Trophoblast cell (in vitro differentiated cells and primary cell): ENCODE results near the gene BRSK2.

Experiments
- DNase-seq, 2 donors: peaks; one replicate each; pipeline ENCODE4 v3.0.0-alpha.2; 2016
- H2AFZ ChIP-seq: 2 replicates; pipeline ENCODE4 v1.6.1; 2013; ENCODE audit warnings: low read length, moderate library complexity, mild to moderate bottlenecking; ENCODE audit not compliant: insufficient read depth, poor library complexity
- H2AK5ac ChIP-seq: 2 replicates; pipeline ENCODE4 v1.6.1; 2013; ENCODE audit warnings: mild to moderate bottlenecking, low read length
- H2BK120ac ChIP-seq: 2 replicates; pipeline ENCODE4 v1.6.1; 2013; ENCODE audit warnings: low read length, mild to moderate bottlenecking, moderate library complexity; ENCODE audit not compliant: insufficient read depth, poor library complexity
- H2BK12ac ChIP-seq: 2 replicates; pipeline ENCODE4 v1.6.1; 2013; ENCODE audit warnings: mild to moderate bottlenecking, low read length, moderate library complexity
- H2BK5ac ChIP-seq: 2 replicates; pipeline ENCODE4 v1.6.1; 2013; ENCODE audit warnings: low read length, low read depth, moderate library complexity, mild to moderate bottlenecking; ENCODE audit not compliant: poor library complexity
- H3K14ac ChIP-seq: 2 replicates; pipeline ENCODE4 v1.6.1; 2013; ENCODE audit warnings: mild to moderate bottlenecking, low read length
- H3K18ac ChIP-seq: 2 replicates; pipeline ENCODE4 v1.6.1; 2013; ENCODE audit warnings: mild to moderate bottlenecking, low read length
- H3K23ac ChIP-seq: 2 replicates; pipeline ENCODE4 v1.6.1; 2013; ENCODE audit warnings: low read length
- H3K27ac ChIP-seq: 2 replicates; pipeline ENCODE4 v1.5.1; 2013; ENCODE audit warnings: low read depth, mild to moderate bottlenecking, inconsistent platforms, low read length, moderate library complexity
- H3K27me3 ChIP-seq: 2 replicates; pipeline ENCODE4 v1.6.1; 2013; ENCODE audit warnings: inconsistent platforms, mild to moderate bottlenecking, low read length, moderate library complexity; ENCODE audit not compliant: insufficient read depth
- H3K36me3 ChIP-seq, 2 experiments: 1 replicate in 1 of 2; 2 replicates in 1 of 2; pipeline ENCODE4 v1.6.1; 2013; ENCODE audit warnings: low read length in 2 of 2, mild to moderate bottlenecking in 2 of 2, moderate library complexity in 1 of 2; ENCODE audit not compliant: insufficient read depth in 2 of 2, control insufficient read depth in 1 of 2
- H3K4ac ChIP-seq: 2 replicates; pipeline ENCODE4 v1.6.1; 2013; ENCODE audit warnings: low read depth, mild to moderate bottlenecking, low read length, moderate library complexity
- H3K4me1 ChIP-seq, 2 experiments: 1 replicate in 1 of 2; 2 replicates in 1 of 2; pipeline ENCODE4 v1.6.1; 2013; ENCODE audit warnings: low read length in 2 of 2, mild to moderate bottlenecking in 2 of 2, moderate library complexity in 1 of 2; ENCODE audit not compliant: insufficient read depth in 2 of 2, control insufficient read depth in 1 of 2
- H3K4me2 ChIP-seq: 2 replicates; pipeline ENCODE4 v1.6.1; 2013; ENCODE audit warnings: inconsistent platforms, mild to moderate bottlenecking, low read length, moderate library complexity
- H3K4me3 ChIP-seq: 2 replicates; pipeline ENCODE4 v1.5.1; 2013; ENCODE audit warnings: mild to moderate bottlenecking, low read depth, low read length, inconsistent platforms
- H3K79me1 ChIP-seq: one replicate; pipeline ENCODE4 v1.6.1; 2013; ENCODE audit warnings: low read length
- H3K79me2 ChIP-seq: 2 replicates; pipeline ENCODE4 v1.6.1; 2013; ENCODE audit warnings: low read length, mild to moderate bottlenecking; ENCODE audit not compliant: control insufficient read depth, insufficient read depth, poor library complexity
- H3K9ac ChIP-seq: 2 replicates; pipeline ENCODE4 v1.6.1; 2013; ENCODE audit warnings: mild to moderate bottlenecking, low read length
- H3K9me3 ChIP-seq: 2 replicates; pipeline ENCODE4 v1.6.1; 2013; ENCODE audit warnings: low read depth, mild to moderate bottlenecking, control low read depth, inconsistent platforms, low read length; ENCODE audit not compliant: insufficient read depth
- H4K12ac ChIP-seq: 2 replicates; pipeline ENCODE4 v1.6.1; 2013; ENCODE audit warnings: low read depth, mild to moderate bottlenecking, low read length, moderate library complexity
- H4K8ac ChIP-seq: 2 replicates; pipeline ENCODE4 v1.6.1; 2013; ENCODE audit warnings: low read depth, mild to moderate bottlenecking, low read length, moderate library complexity
- H4K91ac ChIP-seq: one replicate; pipeline ENCODE4 v1.6.1; 2013; ENCODE audit warnings: low read depth, mild to moderate bottlenecking, low read length, moderate library complexity
- WGBS: extraction: QIAGEN DNeasy Blood & Tissue Kit; methylation state at CpG from one replicate; pipeline ENCODE4 v1.1.7; 2013; ENCODE audit warnings: missing lambda C conversion rate; ENCODE audit not compliant: insufficient read length, insufficient coverage; ENCODE audit errors: extremely low coverage; 5-methylcytosine and 5-hydroxymethylcytosine counted together

Gene BRSK2

DNA sequence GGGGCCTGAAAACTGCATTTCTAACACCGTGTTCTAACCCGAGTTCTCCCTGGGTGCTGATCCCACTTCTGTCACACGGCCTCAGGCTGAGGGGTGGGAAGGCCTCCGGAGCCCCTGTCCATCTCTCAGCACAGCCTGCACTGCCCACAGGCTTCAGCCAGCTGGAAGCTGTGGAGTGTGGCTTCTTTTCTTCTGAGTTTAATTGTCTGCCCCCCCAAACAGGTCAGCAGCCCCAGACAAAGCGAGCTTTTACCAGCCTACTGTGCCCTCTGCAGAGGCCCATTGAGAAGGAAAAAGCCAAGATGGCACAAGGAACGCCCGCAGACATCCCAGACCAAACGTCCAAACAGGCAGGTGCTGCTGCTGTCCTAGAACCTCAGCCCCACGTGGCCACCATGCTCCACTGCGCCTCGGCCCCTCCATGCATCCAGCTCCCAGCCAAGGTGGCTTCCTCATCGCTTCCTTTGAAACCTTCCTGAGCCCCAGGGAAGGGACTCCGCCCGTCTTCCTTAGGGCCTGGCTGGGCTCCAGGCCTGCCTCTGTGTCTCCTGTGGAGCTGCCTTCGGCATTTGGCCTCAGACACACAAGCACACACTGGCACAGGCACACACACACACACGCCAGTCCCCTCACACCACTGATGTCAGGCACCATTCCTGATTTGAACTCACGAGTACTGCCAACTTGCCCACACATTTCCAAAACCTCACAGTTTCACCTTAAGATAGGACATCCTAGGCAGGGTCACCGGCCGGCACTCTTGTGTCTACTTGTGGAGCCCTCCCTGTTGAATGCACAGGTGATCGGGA lies 95.2 kb downstream of the BRSK2 start:
- Histone ChIP-seq H3K4me2 (no peak overlapping the region), H2BK5ac (no peak overlapping the region), H4K8ac (no peak overlapping the region), H2AFZ (no peak overlapping the region), H3K14ac (no peak overlapping the region), H4K12ac (no peak overlapping the region), H3K18ac (no peak overlapping the region), H3K9ac (no peak overlapping the region), H3K4ac (no peak overlapping the region), H3K79me2 (no peaks in the 10 kb centered on the region), H3K79me1 (no peaks in the 10 kb centered on the region), H2BK12ac (no peak overlapping the region), H2AK5ac (no peak overlapping the region), H3K4me1 (no peaks in the 10 kb centered on the region), H4K91ac (no peak overlapping the region), H3K9me3 (no peaks in the 10 kb centered on the region), H3K36me3 (peaks cover 4 to 6% of the 10 kb centered on the region in 2 experiments), H3K23ac (no peak overlapping the region), H3K27ac (no peak overlapping the region), H3K27me3 (no peaks in the 10 kb centered on the region), H3K4me3 (no peak overlapping the region), H2BK120ac (no peak overlapping the region)
- no peak for DNase-seq
- no CpG with 5 or more reads among the region's 20 CpGs for WGBS

DNA sequence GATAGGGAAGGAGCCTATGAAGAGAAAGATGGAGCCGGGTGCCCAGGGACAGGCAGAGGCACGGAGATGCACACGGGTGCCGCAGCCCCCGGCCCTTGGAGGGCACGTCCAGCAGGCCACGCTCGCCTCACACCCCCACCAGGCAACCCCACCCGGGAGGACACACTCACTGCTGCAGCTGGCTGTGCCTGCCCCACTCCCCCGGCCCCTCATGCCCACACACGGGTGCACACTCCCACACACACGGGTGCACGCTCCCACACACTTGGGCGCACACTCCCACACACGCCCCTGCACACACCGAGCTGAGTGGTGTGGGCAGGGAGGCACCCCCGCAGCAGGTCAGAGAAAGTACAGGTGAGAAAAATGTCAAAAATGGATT lies 95.8 kb downstream of the BRSK2 start:
- H3K79me2 ChIP-seq = no peaks in the 10 kb centered on the region
- WGBS = no CpG with 5 or more reads among the region's 17 CpGs

DNA sequence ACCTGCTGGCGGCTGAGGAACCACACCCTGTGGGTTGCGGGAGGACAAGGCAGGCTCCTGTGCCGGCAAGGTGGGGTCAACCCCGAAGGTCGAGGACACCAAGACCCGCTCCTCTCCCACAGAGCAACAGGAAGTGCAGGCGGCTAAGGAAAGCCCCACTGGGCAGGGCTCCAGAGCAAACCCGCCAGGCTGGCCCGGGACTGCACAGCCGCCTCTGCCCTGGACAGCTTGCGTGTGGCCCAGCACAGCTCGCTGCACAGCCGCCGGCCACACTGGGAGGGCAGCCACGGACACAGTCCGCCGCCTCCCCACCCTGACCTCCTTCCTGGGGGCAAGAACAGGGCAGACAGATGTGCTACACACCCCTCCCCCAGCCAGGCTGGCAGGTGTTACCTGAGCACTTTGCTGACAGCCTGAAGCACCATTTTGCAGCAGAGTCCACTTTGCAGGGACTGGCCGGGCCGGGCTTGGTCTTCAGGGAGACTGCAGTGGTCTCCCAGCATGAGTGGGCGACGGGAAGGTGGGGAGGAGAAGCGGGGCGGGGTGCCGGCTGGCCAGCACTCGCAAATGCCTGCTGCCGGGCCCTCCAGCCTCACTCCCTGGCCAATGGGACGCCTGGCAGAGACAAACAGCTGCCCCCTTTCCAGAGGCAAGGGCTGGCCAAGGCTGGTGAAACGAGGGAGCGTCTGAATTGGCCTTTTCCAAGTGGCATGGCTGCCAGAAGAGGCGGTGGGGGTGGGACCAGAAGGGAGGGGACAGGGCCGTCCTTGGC lies 96.5 kb downstream of the BRSK2 start, which contains the start of gene MOB2:
MOB2 (minus strand) TSS at position 726 of the 772 bp plus-strand sequence; CDS start at position 503, 223 bp downstream.
- Histone ChIP-seq H4K8ac (no peak within 1 kb of the TSS), H2BK5ac (no peak within 1 kb of the TSS), H3K14ac (no peak within 1 kb of the TSS), H3K36me3 (no peaks in the 10 kb centered on the region), H3K4me2 (no peak within 1 kb of the TSS), H3K27ac (no peak within 1 kb of the TSS), H3K79me1 (no peaks in the 10 kb centered on the region), H3K27me3 (no peaks in the 10 kb centered on the region), H3K23ac (no peak within 1 kb of the TSS), H2AK5ac (no peak within 1 kb of the TSS), H3K4me3 (peak within 1 kb of the TSS; percentile 6), H3K4me1 (no peaks in the 10 kb centered on the region), H3K79me2 (no peaks in the 10 kb centered on the region), H2BK120ac (no peak within 1 kb of the TSS), H4K12ac (no peak within 1 kb of the TSS), H2BK12ac (no peak within 1 kb of the TSS), H3K9ac (no peak within 1 kb of the TSS), H2AFZ (no peak within 1 kb of the TSS), H3K4ac (no peak within 1 kb of the TSS), H3K18ac (no peak within 1 kb of the TSS), H4K91ac (no peak within 1 kb of the TSS), H3K9me3 (peaks cover 2% of the 10 kb centered on the region)
- no CpG with 5 or more reads among the region's 31 CpGs for WGBS
- DNase-seq = no peak

More for the DNA sequence above, 95.8 kb downstream of the BRSK2 start:
- Histone ChIP-seq H3K9ac (no peak overlapping the region), H2AFZ (no peak overlapping the region), H3K23ac (no peak overlapping the region), H3K18ac (no peak overlapping the region), H3K4me1 (no peaks in the 10 kb centered on the region), H2AK5ac (no peak overlapping the region), H3K4me3 (peak overlapping the region; percentile 6), H3K79me1 (no peaks in the 10 kb centered on the region), H3K27me3 (no peaks in the 10 kb centered on the region), H2BK120ac (no peak overlapping the region), H4K91ac (no peak overlapping the region), H3K4me2 (no peak overlapping the region), H3K36me3 (peaks cover 0 to under 1% of the 10 kb centered on the region in 2 experiments), H2BK5ac (no peak overlapping the region), H4K8ac (no peak overlapping the region), H2BK12ac (no peak overlapping the region), H3K14ac (no peak overlapping the region), H4K12ac (no peak overlapping the region), H3K9me3 (no peaks in the 10 kb centered on the region), H3K27ac (no peak overlapping the region), H3K4ac (no peak overlapping the region)
- DNase-seq = no peak

DNA sequence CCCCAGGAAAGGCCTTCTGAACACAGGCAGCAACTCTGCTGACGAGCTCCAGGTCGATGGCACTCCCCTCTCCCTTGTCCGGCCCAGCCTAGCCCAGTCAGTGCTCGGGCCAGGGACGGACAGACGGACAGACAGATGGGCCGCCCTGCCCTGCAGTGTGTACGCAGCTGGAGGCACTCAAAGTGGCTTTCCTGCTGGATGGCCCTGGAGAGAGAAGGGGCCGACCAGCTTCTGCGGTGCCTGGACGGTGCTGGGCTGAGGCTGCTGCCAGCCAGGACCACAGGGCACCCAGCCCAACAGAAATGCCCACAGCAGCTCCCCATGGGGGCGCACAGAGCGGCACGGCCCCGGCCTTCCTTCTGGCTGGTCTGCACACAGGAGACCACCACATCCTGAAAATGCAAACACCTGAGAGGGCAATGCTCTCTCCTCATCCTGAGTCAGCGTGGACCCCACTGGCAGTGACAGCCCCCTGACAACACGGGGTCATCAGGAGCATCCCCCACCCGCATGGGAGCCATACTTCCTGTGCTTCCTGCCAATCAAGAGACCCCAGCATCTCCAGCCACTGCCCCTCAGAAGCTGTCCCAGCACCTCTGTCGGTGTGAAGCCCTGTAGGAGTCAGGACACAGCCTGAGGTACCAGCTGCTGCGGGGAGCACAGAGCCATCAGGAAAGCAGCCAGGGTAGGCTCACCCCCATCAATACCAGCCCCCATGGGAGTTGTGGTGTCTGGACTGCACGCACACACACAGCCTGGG lies 97.5 kb downstream of the BRSK2 start:
- peaks cover 2% of the 10 kb centered on the region for H3K9me3 ChIP-seq
- H2BK120ac ChIP-seq = no peak overlapping the region
- no peak overlapping the region for H3K4me3 ChIP-seq
- H2BK12ac ChIP-seq = no peak overlapping the region
- DNase-seq = no peak
- H3K4me1 ChIP-seq = no peaks in the 10 kb centered on the region
- no peak overlapping the region for H3K18ac ChIP-seq
- no peaks in the 10 kb centered on the region for H3K27me3 ChIP-seq
- no peak overlapping the region for H2BK5ac ChIP-seq
- H3K9ac ChIP-seq = no peak overlapping the region
- H2AFZ ChIP-seq = no peak overlapping the region
- no peak overlapping the region for H4K91ac ChIP-seq
- no peak overlapping the region for H3K4ac ChIP-seq
- no peaks in the 10 kb centered on the region for H3K79me1 ChIP-seq
- no peak overlapping the region for H3K14ac ChIP-seq
- H3K79me2 ChIP-seq = no peaks in the 10 kb centered on the region
- WGBS = no CpG with 5 or more reads among the region's 21 CpGs
- no peak overlapping the region for H4K12ac ChIP-seq
- no peak overlapping the region for H4K8ac ChIP-seq
- H3K4me2 ChIP-seq = no peak overlapping the region
- H2AK5ac ChIP-seq = no peak overlapping the region
- no peak overlapping the region for H3K23ac ChIP-seq
- H3K27ac ChIP-seq = no peak overlapping the region
- no peaks in the 10 kb centered on the region for H3K36me3 ChIP-seq
